Measurements from ENCODE around the gene DGKE. TPM values are rescaled to one million over a fixed set of nuclear protein-coding genes. Genes with fewer than 3 reads are reported as not detected.

DGKE gene
- total and polyA plus RNA-seq, 2 of the 8 experiments (the other 6 are each of a cell fraction or from before 2014, with no cell fraction given), result 1.7 to 7.4 TPM

- Histone ChIP-seq H2AK5ac (ENCODE audit: low read depth, low read length) (no peak overlapping the region), H3K36me3 (ENCODE audit: control insufficient read depth in 2 of 4, insufficient read depth in 4 of 4, low read length in 3 of 4) (peaks cover 2 to 10% (median 6%) of the 10 kb centered on the region in 4 experiments; a peak in 3 of 8 replicates), H2BK20ac (ENCODE audit: low read length) (no peak overlapping the region), H3K23me2 (ENCODE audit: low read depth, low read length) (no peaks in the 10 kb centered on the region), H3K23ac (ENCODE audit: insufficient read length) (no peak overlapping the region), H3K18ac (ENCODE audit: extremely low read depth, low read length) (no peak overlapping the region), H2AFZ (ENCODE audit: low read length) (no peak overlapping the region), H3K4me1 (replicated peaks in 1 of 4; ENCODE audit: control insufficient read depth in 3 of 4, insufficient read depth in 4 of 4, low read length in 3 of 4) (no peaks in the 10 kb centered on the region), H3K79me1 (ENCODE audit: low read depth, low read length) (no peaks in the 10 kb centered on the region), H2BK5ac (ENCODE audit: low read depth, low read length) (no peak overlapping the region), H3K9ac (replicated peaks in 1 of 4; ENCODE audit: extremely low read depth in 1 of 4, low read depth in 3 of 4, low read length in 3 of 4) (peak overlapping the region in 1 of 4 experiments; percentile 34; a peak in 1 of 7 replicates), H4K91ac (replicated peaks; ENCODE audit: insufficient read length, low read length) (no peak overlapping the region), H3K4me3 (ENCODE audit: extremely low read depth in 1 of 4, insufficient read depth in 2 of 4, low read depth in 3 of 4, low read length in 4 of 4) (no peak overlapping the region), H4K8ac (ENCODE audit: extremely low read depth, insufficient read depth, low read length) (no peak overlapping the region), H2BK120ac (replicated peaks; ENCODE audit: low read depth, low read length) (no peak overlapping the region), H2BK15ac (ENCODE audit: low read length) (no peak overlapping the region), H3K56ac (replicated peaks; ENCODE audit: insufficient read length, low read depth, low read length) (no peak overlapping the region), H3K27me3 (replicated peaks in 1 of 4; ENCODE audit: control insufficient read depth in 3 of 4, extremely low read depth in 1 of 4, insufficient read depth in 3 of 4, low read length in 3 of 4) (no peaks in the 10 kb centered on the region), H3K4ac (replicated peaks; ENCODE audit: insufficient read length, low read depth, low read length) (no peak overlapping the region), H3K14ac (ENCODE audit: insufficient read length) (no peak overlapping the region), H3K79me2 (ENCODE audit: control insufficient read depth in 1 of 2, insufficient read depth in 2 of 2, low read length in 2 of 2) (no peaks in the 10 kb centered on the region), H2BK12ac (ENCODE audit: low read depth, low read length) (no peak overlapping the region), H3K27ac (ENCODE audit: low read depth, low read length) (no peak overlapping the region), H4K5ac (ENCODE audit: insufficient read length, low read depth, low read length) (no peak overlapping the region), H4K20me1 (replicated peaks in 1 of 2; ENCODE audit: control insufficient read depth in 1 of 2, insufficient read depth in 2 of 2, low read length in 2 of 2) (no peaks in the 10 kb centered on the region), H3K4me2 (ENCODE audit: insufficient read depth in 1 of 2, low read depth in 2 of 2, low read length in 2 of 2) (no peak overlapping the region), H3K9me3 (ENCODE audit: insufficient read depth in 2 of 2, low read depth in 1 of 2, low read length in 1 of 2) (no peaks in the 10 kb centered on the region)
- no peak for FAIRE-seq
- no peak for DNase-seq (ENCODE audit: low read depth in 1 of 2, low spot score in 2 of 2)
- 87% methylated on average over 3 of the region's 3 CpGs; no CpG with 5 or more reads in 1 of the 2 experiments for WGBS, 2 experiments (ENCODE audit: extremely low coverage in 1 of 2, insufficient coverage in 1 of 2, insufficient read length in 1 of 2, insufficient replicate concordance in 2 of 2, low coverage in 1 of 2, low lambda C conversion rate in 2 of 2, missing lambda C conversion rate in 1 of 2)
- CTCF ChIA-PET (ENCODE audit: partially characterized antibody), result interaction anchor here (1.5 kb wide), 1 partner anchor 30 kb away, joined by 3 read pairs; no protein-coding TSS in a partner anchor
- POLR2A ChIA-PET (ENCODE audit: partially characterized antibody), result no interaction called here
- no peak for TF ChIP-seq TAF7 (optimal IDR thresholded peaks at IDR 0.05; ENCODE audit: borderline replicate concordance, low read depth, low read length)
- TF ChIP-seq USF2 (IDR thresholded peaks at IDR 0.05; ENCODE audit: low read length), result no peak
- no peak for TF ChIP-seq CTCF (IDR thresholded peaks at IDR 0.05; ENCODE audit: control extremely low read depth in 1 of 3, insufficient read depth in 1 of 3, low read depth in 1 of 3, low read length in 3 of 3)
- no peak for TF ChIP-seq RFX5 (IDR thresholded peaks at IDR 0.05; ENCODE audit: borderline replicate concordance, low read depth, low read length)
- TF ChIP-seq BCL11A (IDR thresholded peaks at IDR 0.05; ENCODE audit: low read depth in 2 of 2, low read length in 2 of 2), result no peak
- no peak for TF ChIP-seq BRCA1 (IDR thresholded peaks at IDR 0.05; ENCODE audit: low read depth, low read length)
- no peak for TF ChIP-seq JUND (IDR thresholded peaks at IDR 0.05; ENCODE audit: low read length)
- TF ChIP-seq BACH1 (IDR thresholded peaks at IDR 0.05; ENCODE audit: low read length), result no peak
- TF ChIP-seq KDM4A (IDR thresholded peaks at IDR 0.05; ENCODE audit: low read depth, low read length, severe bottlenecking), result no peak
Measured at GRCh38 chr17:56849131-56849530, 15.2 kb downstream of the DGKE start.
